Mucosa of descending colon (tissue), 3 donors: ENCODE measurements around the gene GSTM4. TPM values are rescaled to one million over a fixed set of nuclear protein-coding genes. Genes with fewer than 3 reads are reported as not detected.
A peak's percentile ranks its signal among the peaks of the same experiment; 100 is the strongest.

Source experiments
- ATAC-seq: fragments of 200-7000 bp; cut with Tn5 transposase; one replicate; pipeline ENCODE4 v1.9.1; 2020; ENCODE audit warnings: mild to moderate bottlenecking, moderate library complexity
- DNase-seq, 3 donors: peaks; one replicate each; pipeline ENCODE4 v3.0.0-alpha.2; 2020
- H3K36me3 ChIP-seq: fragments of 200-600 bp; one replicate; pipeline ENCODE4 v1.8.0; 2021; ENCODE audit warnings: low read depth, mild to moderate bottlenecking
- H3K4me1 ChIP-seq: fragments of 200-600 bp; one replicate; pipeline ENCODE4 v1.8.0; 2021; ENCODE audit warnings: low read depth, mild to moderate bottlenecking
- H3K4me3 ChIP-seq: fragments of 200-600 bp; one replicate; pipeline ENCODE4 v1.8.0; 2021; ENCODE audit warnings: mild to moderate bottlenecking
- H3K9me3 ChIP-seq: fragments of 200-600 bp; one replicate; pipeline ENCODE4 v1.8.0; 2021; ENCODE audit warnings: mild to moderate bottlenecking
- intact Hi-C, 2 donors: fragments of 100-400 bp; cut with DNase I in 1 of 2; cut with micrococcal nuclease in 1 of 2; formaldehyde crosslinking; loops; one replicate each; pipeline versions ENCODE4 v1.11.0 to v1.11.1; 2022; cut with DNase I, micrococcal nuclease
- total RNA-seq, 3 donors: library from RNA; stranded (reverse); fragmentation: NEBNext Ultra II Directional in 2 of 3; extraction: Animal tissue kit (Norgen Biotek cat#: 25700) in 2 of 3; gene quantifications; one replicate each; pipeline versions ENCODE4 v1.2.1 to v1.2.4, GENCODE V29; 2021 to 2023
- TF ChIP-seq, protein P1 (sequence below): fragments of 200-600 bp; IDR thresholded peaks from one replicate; pipeline ENCODE4 v1.8.0; 2022; ENCODE audit warnings: antibody characterized with exemption, mild to moderate bottlenecking
- donor health status: DM: no; HTN: no; CAD: no; lungs with moderate emphysema.
- donor health status: DM: no; HTN: no; CAD: no.
- donor health status: DM: no; HTN: yes; CAD: no.

Gene GSTM4
- total RNA-seq, 3 donors from 2014 or later = 63.4 to 96.3 (median 74.2) TPM

DNA sequence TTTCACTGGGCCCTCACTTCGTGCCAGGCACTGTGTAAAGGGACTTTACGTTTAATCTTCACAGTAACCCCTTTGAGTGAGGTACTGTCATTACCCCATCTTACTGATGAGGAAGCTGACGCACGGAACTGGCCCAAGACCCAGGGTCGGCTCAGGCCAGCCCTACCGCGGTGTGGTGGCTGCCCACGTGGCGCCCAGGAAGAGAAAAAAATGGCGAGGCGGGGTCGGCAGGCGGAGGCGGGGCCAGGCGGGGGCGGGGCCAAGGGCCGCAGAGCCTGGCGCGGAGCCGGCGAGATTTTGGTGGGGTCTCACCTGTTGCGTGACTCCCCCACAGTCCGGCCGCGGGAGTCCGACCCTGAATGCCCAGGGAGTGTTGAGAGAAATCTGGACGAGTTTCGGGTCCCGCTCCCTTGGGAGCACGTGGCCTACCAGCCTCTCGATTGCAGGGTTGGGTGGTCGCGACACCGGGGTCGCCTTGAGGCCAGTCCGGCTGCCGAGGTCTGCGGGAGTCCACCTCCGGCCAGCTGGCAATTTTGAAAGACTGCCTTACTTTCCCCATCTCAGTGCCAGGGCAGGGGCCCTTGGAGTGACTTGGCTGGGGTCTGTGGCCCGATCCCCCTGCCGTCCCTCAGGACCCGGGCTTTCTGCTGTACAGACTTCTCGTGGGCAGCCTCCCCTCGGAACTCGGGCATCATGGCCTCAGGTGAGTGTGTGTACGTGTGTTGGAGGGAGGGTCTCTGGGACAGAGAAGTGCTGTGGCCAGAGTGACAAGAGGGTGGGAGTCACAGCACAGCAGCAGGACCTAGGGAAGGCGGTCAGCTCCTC, 36.1 kb upstream of the GSTM4 start, which contains the start of the genes AMPD2 and GNAT2:
TSS of gene AMPD2 (plus strand) at position 262 of the 825 bp plus-strand sequence. CDS start 1,339 bp downstream, outside the sequence.
TSS of gene GNAT2 (minus strand) at position 41 of the 825 bp plus-strand sequence. CDS start 6,746 bp downstream, outside the sequence.
- ATAC-seq (peak; percentile 79), DNase-seq (peak; percentile 83 to 89 (median 86))
- TF ChIP-seq, protein P1, sequence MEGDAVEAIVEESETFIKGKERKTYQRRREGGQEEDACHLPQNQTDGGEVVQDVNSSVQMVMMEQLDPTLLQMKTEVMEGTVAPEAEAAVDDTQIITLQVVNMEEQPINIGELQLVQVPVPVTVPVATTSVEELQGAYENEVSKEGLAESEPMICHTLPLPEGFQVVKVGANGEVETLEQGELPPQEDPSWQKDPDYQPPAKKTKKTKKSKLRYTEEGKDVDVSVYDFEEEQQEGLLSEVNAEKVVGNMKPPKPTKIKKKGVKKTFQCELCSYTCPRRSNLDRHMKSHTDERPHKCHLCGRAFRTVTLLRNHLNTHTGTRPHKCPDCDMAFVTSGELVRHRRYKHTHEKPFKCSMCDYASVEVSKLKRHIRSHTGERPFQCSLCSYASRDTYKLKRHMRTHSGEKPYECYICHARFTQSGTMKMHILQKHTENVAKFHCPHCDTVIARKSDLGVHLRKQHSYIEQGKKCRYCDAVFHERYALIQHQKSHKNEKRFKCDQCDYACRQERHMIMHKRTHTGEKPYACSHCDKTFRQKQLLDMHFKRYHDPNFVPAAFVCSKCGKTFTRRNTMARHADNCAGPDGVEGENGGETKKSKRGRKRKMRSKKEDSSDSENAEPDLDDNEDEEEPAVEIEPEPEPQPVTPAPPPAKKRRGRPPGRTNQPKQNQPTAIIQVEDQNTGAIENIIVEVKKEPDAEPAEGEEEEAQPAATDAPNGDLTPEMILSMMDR = no peak
- Histone ChIP-seq H3K9me3 (no peaks in the 10 kb centered on the region), H3K36me3 (no peaks in the 10 kb centered on the region), H3K4me1 (peaks cover 21% of the 10 kb centered on the region), H3K4me3 (peak within 1 kb of the TSS; percentile 38)
- intact Hi-C loops = no loop called here

DNA sequence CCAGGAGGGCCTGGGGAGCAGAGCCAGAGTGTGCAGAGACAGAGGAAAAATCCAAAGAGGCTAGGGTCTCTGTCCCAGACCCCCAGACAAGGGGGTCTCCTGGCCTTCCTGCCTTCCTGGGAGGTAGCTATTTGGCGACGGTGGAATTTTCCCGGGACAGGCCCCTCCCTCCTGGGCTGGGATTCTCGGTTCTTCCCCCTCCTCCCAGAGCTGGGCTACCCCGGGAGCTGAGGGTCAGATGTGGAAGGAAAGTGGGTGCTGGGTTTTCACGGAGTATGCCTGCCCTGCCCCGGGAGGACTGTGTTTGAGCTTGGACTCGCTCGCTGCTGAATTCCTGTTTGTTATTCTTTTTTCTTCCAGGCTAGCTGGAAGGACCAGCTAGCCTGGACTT, 35.5 kb upstream of the GSTM4 start:
- Histone ChIP-seq H3K4me3 (peak overlapping the region; percentile 38), H3K4me1 (peaks cover 21% of the 10 kb centered on the region), H3K36me3 (no peaks in the 10 kb centered on the region), H3K9me3 (no peaks in the 10 kb centered on the region)
- intact Hi-C loops = no loop called here
- peak; percentile 33 for ATAC-seq
- DNase-seq = peak; percentile 49 to 67 (median 63)
- TF ChIP-seq, protein P1 = no peak

DNA sequence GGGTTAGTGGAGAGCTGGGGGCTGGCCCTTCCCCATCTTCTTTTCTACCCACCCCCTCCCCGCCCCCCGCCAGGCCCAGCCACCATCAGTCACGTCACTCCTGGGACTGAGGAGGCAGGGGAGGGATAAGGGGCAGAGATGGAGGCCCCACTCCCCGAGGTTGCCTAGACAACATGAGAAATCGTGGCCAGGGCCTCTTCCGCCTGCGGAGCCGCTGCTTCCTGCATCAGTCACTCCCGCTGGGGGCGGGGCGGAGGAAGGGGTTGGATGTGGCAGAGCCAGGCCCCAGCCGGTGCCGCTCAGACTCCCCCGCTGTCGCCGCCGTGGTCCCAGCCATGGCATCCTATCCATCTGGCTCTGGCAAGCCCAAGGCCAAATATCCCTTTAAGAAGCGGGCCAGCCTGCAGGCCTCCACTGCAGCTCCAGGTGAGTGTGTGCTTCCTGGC, 35.0 kb upstream of the GSTM4 start:
- intact Hi-C loops = no loop called here
- DNase-seq = peak; percentile 94 to 98 (median 95)
- TF ChIP-seq, protein P1 = no peak
- no peaks in the 10 kb centered on the region for H3K9me3 ChIP-seq
- H3K4me3 ChIP-seq = peak overlapping the region; percentile 38
- peak; percentile 83 for ATAC-seq
- H3K4me1 ChIP-seq = peaks cover 21% of the 10 kb centered on the region
- no peaks in the 10 kb centered on the region for H3K36me3 ChIP-seq

DNA sequence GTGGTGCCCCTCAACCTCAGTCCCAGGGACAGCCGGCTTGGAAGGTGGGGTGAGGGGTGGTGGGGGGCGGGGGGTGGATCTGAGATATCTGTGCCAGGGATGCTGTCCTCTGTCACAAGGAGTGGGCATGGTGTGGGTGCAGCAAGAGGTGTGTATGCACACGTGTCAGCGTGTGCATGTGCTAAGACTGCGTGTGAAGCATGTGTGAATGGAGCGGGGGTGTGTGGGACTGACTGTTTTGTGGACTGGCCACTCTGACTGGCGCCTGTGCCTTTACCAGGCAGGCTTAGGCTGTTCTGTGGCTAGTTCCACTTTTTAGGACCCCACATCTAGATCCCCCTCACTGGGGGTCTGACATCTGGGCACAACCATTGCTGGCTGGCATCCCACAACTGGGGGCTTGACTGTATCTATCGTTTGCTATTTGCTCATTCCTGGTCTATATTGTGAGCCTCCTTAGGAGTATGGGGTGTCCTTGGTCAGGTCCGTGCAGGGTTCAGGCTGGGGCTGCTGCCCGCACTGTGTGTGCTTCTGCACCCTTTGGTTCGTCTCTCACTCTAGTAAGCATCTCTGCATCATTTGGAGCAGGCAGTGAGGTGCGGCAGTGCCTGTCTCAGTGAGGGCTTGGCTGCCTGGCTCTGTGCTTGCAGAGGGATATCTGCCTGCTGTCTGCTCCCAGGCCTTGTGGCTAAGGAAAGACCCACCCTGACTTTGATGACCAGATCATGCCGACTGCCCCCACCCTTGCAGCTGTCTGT, 34.3 kb upstream of the GSTM4 start:
- H3K4me3 ChIP-seq = no peak overlapping the region
- DNase-seq (peak in 1 of 3 donors; percentile 46), ATAC-seq (no peak)
- TF ChIP-seq, protein P1 = no peak
- no peaks in the 10 kb centered on the region for H3K9me3 ChIP-seq
- intact Hi-C loops = no loop called here
- peaks cover 21% of the 10 kb centered on the region for H3K4me1 ChIP-seq
- H3K36me3 ChIP-seq = no peaks in the 10 kb centered on the region

DNA sequence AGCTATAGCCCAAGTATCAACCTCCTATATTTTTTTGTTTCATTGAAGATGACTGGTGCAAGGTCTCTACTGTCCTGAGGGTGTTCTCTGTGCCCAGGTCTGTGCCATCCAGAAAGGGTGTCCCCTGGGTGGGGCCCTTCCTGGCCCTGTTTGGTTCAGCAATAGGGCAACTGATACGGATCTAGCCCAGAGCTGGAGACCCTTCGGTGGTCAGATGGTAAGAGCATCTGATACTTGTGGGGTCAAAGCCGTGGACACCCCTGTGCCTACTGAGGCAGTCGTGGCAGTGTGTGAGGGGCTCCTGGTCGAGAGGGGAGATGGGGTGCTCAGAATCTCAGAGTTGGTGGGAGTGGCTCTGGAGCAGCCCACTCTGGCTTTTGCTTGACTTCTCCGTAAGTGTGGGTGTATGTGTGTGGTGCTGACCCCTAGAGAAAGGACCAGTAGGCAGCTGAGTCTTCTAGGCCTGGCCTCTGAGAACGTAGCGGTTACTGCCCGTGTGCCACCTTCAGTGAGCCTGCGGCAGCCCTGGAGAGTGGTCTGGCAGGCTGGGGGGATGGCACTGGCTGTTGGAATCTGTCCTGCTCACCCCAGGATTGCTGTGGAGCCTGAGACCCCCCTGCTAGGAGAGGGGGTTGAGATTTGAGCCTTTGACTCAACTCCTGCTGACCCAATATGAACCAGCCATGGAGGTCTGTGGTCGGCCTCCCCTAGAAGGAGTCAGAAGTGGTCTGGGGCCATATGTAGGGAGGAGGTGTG, 33.6 kb upstream of the GSTM4 start:
- H3K4me3 ChIP-seq = no peak overlapping the region
- DNase-seq = no peak
- H3K9me3 ChIP-seq = no peaks in the 10 kb centered on the region
- H3K4me1 ChIP-seq = peaks cover 21% of the 10 kb centered on the region
- intact Hi-C loops = no loop called here
- H3K36me3 ChIP-seq = no peaks in the 10 kb centered on the region
- no peak for ATAC-seq
- TF ChIP-seq, protein P1 = no peak
